HG03378 (cell line): ENCODE data around the gene TNP1.

Experiments
- ATAC-seq: cut with Tn5 transposase; IDR thresholded peaks from one replicate; pipeline ENCODE4 v1.9.1; 2021; ENCODE audit warnings: mild to moderate bottlenecking, moderate library complexity; ENCODE audit not compliant: unreplicated experiment

The TNP1 gene

DNA sequence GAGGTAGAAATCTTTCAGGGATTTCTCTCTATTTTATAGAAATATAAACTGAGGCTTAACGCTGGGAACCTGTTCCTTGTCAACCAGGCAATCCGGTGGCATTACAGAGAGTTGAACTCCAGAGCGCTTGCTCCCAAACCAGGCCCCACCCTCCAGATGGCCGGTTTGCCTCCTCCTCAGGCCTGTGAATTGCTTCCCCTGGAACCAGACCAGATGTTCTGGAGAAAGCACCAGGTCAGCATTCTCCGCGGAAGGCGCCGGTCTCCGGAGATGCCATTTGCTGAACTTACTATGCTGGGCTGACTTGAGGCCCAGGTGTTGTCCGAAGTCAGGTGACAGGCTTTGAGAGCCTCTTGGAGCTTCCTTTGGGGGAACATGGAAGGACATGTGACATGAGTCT, 17.2 kb downstream of the TNP1 start:
- ATAC-seq: no peak

DNA sequence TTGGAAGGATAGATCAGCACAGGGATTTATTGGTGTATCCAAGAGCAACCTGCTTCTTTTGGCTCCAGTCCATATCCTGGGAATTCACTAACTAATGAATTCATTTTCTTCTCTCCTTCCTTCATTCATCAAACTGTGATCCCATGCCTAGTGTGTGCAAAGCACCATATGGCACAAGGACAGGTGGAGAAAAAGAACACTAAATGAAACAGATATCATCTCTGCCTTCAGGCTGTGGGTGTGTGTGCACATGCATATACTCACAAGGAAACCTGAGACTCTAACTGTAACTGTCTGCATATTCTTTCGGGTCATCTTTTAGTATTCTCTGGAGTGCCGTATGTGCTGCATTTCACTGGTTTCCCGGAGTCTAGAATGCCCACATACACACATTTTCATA, 20.2 kb downstream of the TNP1 start:
- no peak for ATAC-seq

DNA sequence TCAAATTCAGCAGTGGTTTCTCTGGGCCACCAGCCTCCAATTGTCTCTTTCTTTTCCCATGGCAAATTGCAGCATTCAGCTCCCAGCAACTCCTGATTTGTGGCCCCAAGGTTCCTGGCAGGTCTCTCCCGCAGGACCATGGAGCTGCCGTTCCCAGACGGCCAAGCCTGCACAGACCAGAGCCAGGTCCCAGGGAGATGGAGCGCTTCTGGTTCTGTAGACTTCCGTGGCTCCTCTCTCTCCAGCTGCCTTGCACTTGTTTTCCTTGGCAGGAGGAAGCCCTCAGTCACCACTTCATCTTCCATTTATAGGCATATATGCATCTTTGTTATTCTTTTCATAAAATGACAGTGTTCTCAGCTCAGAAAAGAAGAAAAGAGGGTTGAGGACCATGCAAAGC, 21.7 kb downstream of the TNP1 start:
- no peak for ATAC-seq

DNA sequence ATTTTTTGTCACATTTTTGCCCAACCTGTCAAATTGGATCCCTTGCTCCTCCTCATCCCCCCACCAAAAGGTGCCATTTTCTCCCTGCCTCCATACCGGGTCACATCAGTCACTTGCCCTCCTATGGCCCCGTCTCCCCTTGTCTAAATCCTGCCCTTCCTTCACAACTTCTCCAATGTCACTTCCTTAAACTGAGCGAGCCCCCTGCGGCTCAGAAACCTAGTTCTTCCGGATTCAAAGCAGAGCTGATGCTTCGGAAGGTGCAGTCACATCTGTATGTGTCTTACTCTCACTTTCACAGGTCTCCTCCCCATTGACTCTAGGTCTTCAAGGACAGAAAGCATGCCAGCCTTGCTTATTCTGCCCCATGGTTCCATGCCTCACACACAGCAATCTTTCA, 22.1 kb downstream of the TNP1 start:
- no peak for ATAC-seq

DNA sequence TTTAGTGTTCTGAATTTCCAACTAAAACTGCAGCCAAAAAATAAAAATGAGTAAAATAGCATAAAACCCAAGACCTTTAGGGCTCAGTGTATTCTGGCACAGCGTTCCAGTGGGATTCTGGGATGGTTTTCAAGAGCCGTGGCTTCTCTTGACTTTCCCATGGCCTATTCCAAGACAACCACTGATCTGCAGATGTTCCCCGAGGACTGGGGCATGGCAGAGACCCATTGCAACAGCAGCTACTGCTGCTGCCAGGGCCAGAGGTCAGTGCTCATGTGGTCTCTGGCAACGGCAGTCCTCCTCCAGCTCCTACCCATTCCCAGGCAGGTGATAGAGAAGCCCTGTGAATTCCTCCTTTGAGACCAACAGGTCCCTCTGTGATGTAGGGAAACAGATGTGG, 26.8 kb downstream of the TNP1 start:
- ATAC-seq: no peak

DNA sequence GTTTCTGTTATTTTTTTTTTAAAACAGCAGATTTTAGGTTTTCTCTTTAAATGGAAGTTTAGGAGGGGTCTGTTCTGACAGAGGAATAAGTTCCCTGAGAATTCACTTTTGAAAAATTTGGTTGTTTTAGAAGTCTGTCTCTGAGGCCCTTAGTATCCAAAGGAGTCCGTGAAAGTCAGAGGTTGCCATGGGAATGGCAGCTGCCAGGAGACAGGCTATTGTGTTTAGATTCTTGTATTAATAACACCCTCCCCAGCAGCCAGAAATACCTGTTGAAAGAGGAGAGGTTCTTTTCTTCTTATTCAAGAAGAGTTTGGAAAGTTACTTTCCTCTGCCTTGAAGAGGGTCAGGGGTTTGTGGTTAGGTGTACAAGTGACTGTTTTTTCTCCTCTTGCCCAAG, 29.5 kb downstream of the TNP1 start:
- no peak for ATAC-seq

DNA sequence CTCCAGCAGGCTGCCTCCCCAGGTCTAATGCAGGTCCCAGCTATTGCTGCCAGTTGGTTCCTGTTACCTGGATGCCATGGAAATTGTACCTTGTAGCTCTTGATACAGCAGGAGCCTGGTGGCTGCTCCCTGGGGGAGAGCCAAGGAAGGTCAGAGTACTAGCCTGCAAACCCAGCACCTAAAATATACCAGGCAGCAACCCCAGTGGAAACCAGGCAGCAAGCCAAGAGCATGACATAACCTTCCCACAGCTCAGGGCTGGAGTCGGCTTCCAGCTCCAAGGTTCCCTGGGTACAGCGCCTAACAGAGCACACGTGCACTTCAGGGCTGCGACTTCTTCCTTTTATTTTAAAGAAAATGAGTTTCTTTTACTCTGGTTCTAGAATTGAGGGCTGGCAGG, 30.3 kb downstream of the TNP1 start:
- no peak for ATAC-seq

DNA sequence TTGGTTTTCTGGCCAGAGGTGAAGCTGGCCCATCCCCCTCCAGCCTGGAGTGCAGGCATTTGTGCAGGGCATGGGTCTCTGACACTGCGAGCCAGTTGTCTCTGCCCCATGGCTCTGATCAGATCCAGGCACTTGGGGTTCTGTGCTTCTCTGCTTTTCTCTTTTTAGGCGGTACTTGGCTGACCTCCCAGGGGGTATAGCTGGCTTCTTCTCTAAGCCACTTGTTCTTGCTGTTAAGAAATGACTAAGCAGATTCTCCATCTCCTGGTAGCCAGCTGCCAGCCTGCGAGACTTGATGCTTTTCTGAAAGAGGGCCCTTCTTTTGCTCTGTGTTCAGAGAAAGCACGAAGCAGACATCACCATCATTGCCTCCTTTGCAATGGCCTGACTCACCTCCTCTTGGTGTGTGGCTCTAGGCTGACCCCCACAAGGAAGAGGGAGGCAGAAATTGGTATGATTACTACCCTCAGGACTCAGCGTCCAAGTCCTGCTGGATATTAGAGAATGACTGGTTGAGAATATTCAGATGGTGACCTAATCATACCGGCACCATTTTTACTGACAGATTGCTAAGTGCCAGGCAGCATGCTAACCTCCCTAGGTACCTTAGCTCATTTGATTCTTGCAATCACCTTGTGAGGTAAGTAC, 32.7 kb downstream of the TNP1 start:
- ATAC-seq: no peak

DNA sequence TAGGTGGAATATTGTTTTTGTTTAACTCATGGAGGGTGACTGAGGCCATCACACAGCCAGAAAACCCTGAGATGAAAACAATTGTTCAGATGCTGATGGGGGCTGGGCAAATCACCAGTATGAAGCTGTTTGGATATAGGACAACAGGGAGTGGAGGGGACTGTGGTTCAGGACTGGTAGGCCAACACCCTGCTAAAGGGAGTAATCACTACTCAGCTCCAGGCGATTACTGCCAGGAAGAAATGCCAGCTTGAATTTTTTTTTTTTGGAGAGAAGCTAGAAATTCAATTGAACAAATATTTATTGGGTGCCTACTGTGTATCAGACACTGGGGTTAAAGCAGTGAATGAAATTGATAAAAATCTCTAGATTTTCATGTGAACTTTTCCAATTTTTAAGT, 37.4 kb downstream of the TNP1 start:
- no peak for ATAC-seq

DNA sequence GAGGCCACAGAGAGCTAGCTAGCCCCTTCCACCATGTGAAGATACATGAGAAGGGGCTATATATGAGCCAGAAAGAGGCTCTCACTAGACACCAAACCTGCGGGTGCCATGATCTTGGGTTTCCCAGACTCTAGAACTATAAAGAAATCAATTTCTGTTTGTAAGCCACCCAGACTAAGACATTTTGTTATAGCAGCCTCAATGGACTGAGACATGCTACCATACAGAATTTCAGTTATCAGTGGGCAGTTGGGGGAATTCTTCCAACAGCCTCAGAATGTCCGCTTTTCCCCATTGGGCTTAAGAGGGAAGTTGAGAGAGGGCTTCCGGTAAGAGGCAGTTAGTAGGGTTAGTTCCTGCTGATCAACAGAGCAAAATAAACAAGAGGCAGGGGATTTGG, 39.2 kb downstream of the TNP1 start:
- no peak for ATAC-seq

DNA sequence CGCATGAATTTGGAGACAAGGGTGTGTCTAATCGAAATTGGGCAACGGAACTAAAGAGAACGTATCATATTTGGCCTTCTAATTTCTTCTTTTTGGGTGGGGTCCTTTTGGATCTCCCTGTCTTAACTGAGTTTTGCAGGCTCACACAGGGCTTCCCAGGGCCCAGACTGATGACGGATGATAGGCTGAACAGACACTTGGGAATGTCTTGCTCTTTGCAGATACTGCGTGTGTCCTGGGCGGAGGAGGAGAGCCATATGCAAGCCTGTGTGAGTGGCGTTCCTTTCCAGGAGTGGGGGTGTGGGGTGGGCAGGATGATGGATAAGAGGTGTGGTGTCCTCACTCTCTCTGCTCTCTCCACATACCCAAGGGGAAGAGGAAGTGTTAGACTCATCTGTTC, 40.1 kb downstream of the TNP1 start:
- ATAC-seq: no peak

DNA sequence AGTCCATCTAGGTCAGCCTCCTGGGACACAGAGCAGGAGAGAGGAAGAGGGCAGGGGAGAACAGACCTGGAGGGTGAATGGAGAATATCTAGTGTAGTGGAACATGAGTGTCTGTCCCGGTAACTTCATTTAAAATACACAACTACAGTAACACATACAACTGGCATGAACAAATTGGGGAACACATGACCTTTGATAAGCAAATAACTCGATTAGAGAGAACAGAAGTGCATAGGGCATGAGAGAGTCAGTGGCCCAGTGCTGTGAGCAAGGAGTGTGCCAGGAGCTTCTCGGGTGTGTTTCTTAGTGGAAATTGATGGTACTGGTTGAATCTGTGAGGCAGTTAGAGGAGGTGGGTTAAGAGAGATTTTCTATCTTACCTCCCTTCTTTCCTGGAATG, 40.8 kb downstream of the TNP1 start:
- no peak for ATAC-seq

DNA sequence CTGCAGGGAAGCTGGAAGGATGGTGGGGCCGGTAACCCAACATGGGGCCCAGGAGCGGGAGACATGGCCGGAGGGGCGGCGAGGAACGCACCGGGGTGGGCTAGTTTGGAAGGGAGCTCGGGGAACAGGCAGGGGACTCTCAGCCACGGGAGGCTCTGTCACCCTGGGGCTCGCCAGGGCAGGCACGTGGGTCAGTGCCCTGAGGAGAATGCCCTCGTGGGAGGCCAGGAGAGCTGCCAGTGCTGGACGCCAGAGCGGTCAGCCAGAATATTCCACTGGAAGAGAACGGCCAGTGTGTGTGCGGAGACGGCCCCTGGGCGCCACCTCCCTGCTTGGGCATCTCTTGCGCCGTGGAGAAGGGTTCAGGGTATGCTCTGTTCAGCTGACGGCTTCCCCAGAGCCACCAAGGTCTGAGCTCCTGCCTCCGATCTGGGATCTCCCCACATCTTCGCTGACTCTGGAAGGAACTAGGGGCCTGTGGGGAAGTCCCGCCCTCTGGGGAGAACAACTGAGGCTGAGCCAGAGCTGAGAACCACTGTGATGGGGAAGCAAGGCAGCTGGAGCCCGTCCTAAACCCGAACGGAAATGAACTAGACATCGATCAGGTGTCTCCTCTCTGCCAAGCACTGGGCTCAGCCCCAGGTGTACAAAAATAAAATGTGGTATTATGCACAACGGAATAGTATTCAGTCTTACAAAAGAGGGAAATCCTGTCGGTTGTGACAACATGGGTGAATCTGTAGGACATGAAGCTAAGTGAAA, 49.3 kb downstream of the TNP1 start:
- ATAC-seq: no peak
